Activated CD4-positive, alpha-beta memory T cell treated with anti-CD3 and anti-CD28 coated beads, Interleukin-2, amount 10 ng/mL, durations not matched to agents 7 days and 5 days (primary cell): ENCODE results near the gene GPLD1. TPM values are rescaled to one million over a fixed set of nuclear protein-coding genes. Genes with fewer than 3 reads are reported as not detected.

ENCODE experiments used
- total RNA-seq, 2 experiments: library from RNA; stranded (reverse); gene quantifications; one replicate each; pipeline ENCODE4 v1.2.3, GENCODE V29; 2021

GPLD1 gene
- total RNA-seq, 2 experiments from 2014 or later, result 0.18 to 0.20 TPM

Other genes starting within 250 kb of the GPLD1 start
- not detected for gene DCDC2, start 131.5 kb downstream of the GPLD1 start, total RNA-seq
- gene MRS2, start 86.6 kb downstream of the GPLD1 start, total RNA-seq, result 10 to 100 TPM; 16.6 to 17.0 TPM
- 1 to 10 TPM; 2.5 to 3.7 TPM for gene ALDH5A1, start 5.4 kb upstream of the GPLD1 start, total RNA-seq
- gene KIAA0319, start 156.6 kb upstream of the GPLD1 start, total RNA-seq, result under 1 TPM in 1 of 2 experiments, not detected in 1; 0.10 TPM
- 10 to 100 TPM; 43.8 to 45.4 TPM for gene TDP2, start 177.3 kb upstream of the GPLD1 start, total RNA-seq
- gene ACOT13, start 177.5 kb upstream of the GPLD1 start, total RNA-seq, result 10 to 100 TPM; 19.9 to 21.1 TPM
- 100 to 1,000 TPM; 155 to 156 TPM for gene C6orf62, start 229.6 kb upstream of the GPLD1 start, total RNA-seq